Subcutaneous abdominal adipose tissue (tissue), 5 donors: ENCODE measurements around the gene WIZ.

ENCODE experiments used
- H3K27ac ChIP-seq: one replicate; pipeline ENCODE4 v1.7.0; 2013; ENCODE audit warnings: low read depth, mild to moderate bottlenecking, inconsistent platforms, low read length, moderate library complexity
- H3K27me3 ChIP-seq, 5 donors: one replicate each; pipeline ENCODE4 v1.7.0; 2013; ENCODE audit warnings: low read length in 5 of 5, inconsistent platforms in 1 of 5; ENCODE audit not compliant: control insufficient read depth in 5 of 5, insufficient read depth in 4 of 5
- H3K36me3 ChIP-seq, 5 donors: one replicate each; pipeline ENCODE4 v1.7.0; 2013; ENCODE audit warnings: low read length in 5 of 5; ENCODE audit not compliant: control insufficient read depth in 5 of 5, insufficient read depth in 5 of 5
- H3K4me1 ChIP-seq, 5 donors: one replicate each; pipeline ENCODE4 v1.7.0; 2013; ENCODE audit warnings: low read length in 5 of 5, mild to moderate bottlenecking in 3 of 5, moderate library complexity in 1 of 5; ENCODE audit not compliant: control insufficient read depth in 5 of 5, insufficient read depth in 5 of 5
- H3K4me3 ChIP-seq, 5 donors: one replicate each; pipeline ENCODE4 v1.7.0; 2013; ENCODE audit warnings: low read length in 5 of 5, low read depth in 1 of 5
- H3K9ac ChIP-seq, 5 donors: one replicate each; pipeline ENCODE4 v1.7.0; 2013; ENCODE audit warnings: low read length in 5 of 5, mild to moderate bottlenecking in 4 of 5, moderate library complexity in 3 of 5
- H3K9me3 ChIP-seq, 5 donors: one replicate each; pipeline ENCODE4 v1.7.0; 2013; ENCODE audit warnings: low read length in 5 of 5; ENCODE audit not compliant: control insufficient read depth in 5 of 5
- donor health status: healthy.
- donor health status: healthy.
- donor health status: healthy.
- donor health status: healthy.
- donor health status: healthy.

Gene WIZ

GRCh38 chr19:15371786-15372380 lies 77.9 kb downstream of the WIZ start:
- Histone ChIP-seq H3K27me3 (no peaks in the 10 kb centered on the region), H3K4me3 (no peak overlapping the region), H3K4me1 (peaks cover 10 to 47% (median 23%) of the 10 kb centered on the region in 5 donors), H3K9ac (peak overlapping the region in 1 of 5 donors; percentile 41), H3K36me3 (peaks cover 3 to 71% (median 61%) of the 10 kb centered on the region in 5 donors), H3K9me3 (no peaks in the 10 kb centered on the region), H3K27ac (peak overlapping the region; percentile 50)

- H3K36me3 ChIP-seq: peaks cover 3 to 77% (median 63%) of the 10 kb centered on the region in 5 donors
- H3K9ac ChIP-seq: no peak overlapping the region
- H3K4me1 ChIP-seq: peaks cover 10 to 39% (median 18%) of the 10 kb centered on the region in 5 donors
- H3K4me3 ChIP-seq: no peak overlapping the region
- no peak overlapping the region for H3K27ac ChIP-seq
- H3K27me3 ChIP-seq: no peaks in the 10 kb centered on the region
- H3K9me3 ChIP-seq: no peaks in the 10 kb centered on the region
Observed at GRCh38 chr19:15371119-15371518, 78.6 kb downstream of the WIZ start.
